Measurements from ENCODE around the gene KRT1.

- TF ChIP-seq SP1 (IDR thresholded peaks at IDR 0.05) (no peak), ZNF384 (IDR thresholded peaks at IDR 0.05) (no peak), ELF4 (IDR thresholded peaks at IDR 0.05) (no peak), CTBP1 (IDR thresholded peaks at IDR 0.05; ENCODE audit: borderline replicate concordance) (no peak), FOXK2 (IDR thresholded peaks at IDR 0.05) (no peak)
These were observed 12.3 kb downstream of the KRT1 start for GRCh38 chr12:52667931-52668330.
